ENCODE measurements around the gene SH2D4B.

DNA sequence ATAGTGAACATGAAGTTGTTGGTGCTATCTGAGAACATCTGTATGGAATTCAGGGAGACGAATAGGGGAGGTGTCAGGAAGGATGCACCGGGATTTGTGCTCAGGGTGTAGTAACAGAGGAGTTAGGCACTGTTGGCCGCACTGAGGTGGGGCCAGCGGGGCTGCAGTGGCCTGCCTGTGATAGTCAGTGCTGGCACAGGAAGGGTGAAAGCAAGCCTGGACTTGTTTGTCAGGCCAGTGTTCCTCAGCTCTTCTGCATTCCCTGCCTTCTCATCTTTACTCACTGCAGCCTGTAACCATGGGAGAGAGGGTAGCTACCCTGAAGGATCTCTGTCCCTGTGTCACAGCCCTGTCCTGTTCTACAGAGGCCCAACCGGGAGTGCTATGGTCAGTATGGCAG is 81.3 kb downstream of the SH2D4B start:
- TF ChIP-seq CTCF (IDR thresholded peaks at IDR 0.05; ENCODE audit: insufficient read depth, low read length) = no peak
- no peak for TF ChIP-seq GABPA (IDR thresholded peaks at IDR 0.05; ENCODE audit: low read depth)
- no peak for TF ChIP-seq POLR2AphosphoS5 (IDR thresholded peaks at IDR 0.05; ENCODE audit: low read depth)

Data from HL-60 (cell line).